Measurements from ENCODE around the gene ATXN1.

Gene ATXN1

GRCh38 chr6:16760516-16761470, at the start of gene ATXN1:
ATXN1 (minus strand) TSS chr6:16761460.
- peak within 1 kb of the TSS; percentile 87 to 95 for H3K9ac ChIP-seq (ENCODE audit: low read depth in 1 of 2, low read length in 2 of 2)
- H3K4me1 ChIP-seq (ENCODE audit: control insufficient read depth in 1 of 2, insufficient read depth in 2 of 2, low read length in 2 of 2) = peaks cover 19 to 37% of the 10 kb centered on the region in 2 donors
- no peaks in the 10 kb centered on the region for H3K9me3 ChIP-seq (ENCODE audit: control insufficient read depth in 1 of 2, low read length in 2 of 2)
- H3K27ac ChIP-seq (ENCODE audit: low read depth, low read length) = peak within 1 kb of the TSS; percentile 96
- peak within 1 kb of the TSS; percentile 87 to 92 for H3K4me3 ChIP-seq (ENCODE audit: low read depth in 1 of 2, low read length in 2 of 2)
- H3K36me3 ChIP-seq (ENCODE audit: control insufficient read depth in 1 of 2, insufficient read depth in 2 of 2, low read length in 2 of 2) = no peaks in the 10 kb centered on the region
- no peaks in the 10 kb centered on the region for H3K27me3 ChIP-seq (ENCODE audit: control insufficient read depth in 1 of 2, insufficient read depth in 2 of 2, low read length in 2 of 2)

DNA sequence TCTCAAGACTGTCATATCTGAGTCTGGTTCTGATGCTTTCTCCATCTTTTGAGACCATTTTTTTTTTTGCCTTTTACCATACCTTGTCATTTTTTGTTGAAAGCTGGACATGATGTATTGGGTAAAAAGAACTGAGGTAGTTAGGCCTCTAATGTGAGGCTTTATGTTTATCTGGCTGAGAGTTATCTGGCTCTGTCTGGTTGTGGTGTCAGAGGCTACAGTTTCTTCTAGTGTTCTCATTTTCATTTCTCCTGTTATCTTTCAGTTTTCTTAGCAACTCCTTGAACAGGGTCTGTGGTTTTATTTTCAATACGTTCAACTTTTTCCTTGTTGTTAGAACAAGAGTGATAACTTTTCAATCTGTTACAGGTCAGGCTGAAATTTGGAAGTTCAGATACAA, 49.2 kb upstream of the ATXN1 start:
- Histone ChIP-seq H3K27ac (ENCODE audit: low read depth, low read length) (no peak overlapping the region), H3K4me3 (ENCODE audit: low read depth in 1 of 2, low read length in 2 of 2) (no peak overlapping the region), H3K9me3 (ENCODE audit: control insufficient read depth in 1 of 2, low read length in 2 of 2) (peaks cover 4 to 10% of the 10 kb centered on the region in 2 donors), H3K4me1 (ENCODE audit: control insufficient read depth in 1 of 2, insufficient read depth in 2 of 2, low read length in 2 of 2) (no peaks in the 10 kb centered on the region), H3K27me3 (ENCODE audit: control insufficient read depth in 1 of 2, insufficient read depth in 2 of 2, low read length in 2 of 2) (no peaks in the 10 kb centered on the region), H3K9ac (ENCODE audit: low read depth in 1 of 2, low read length in 2 of 2) (no peak overlapping the region), H3K36me3 (ENCODE audit: control insufficient read depth in 1 of 2, insufficient read depth in 2 of 2, low read length in 2 of 2) (no peaks in the 10 kb centered on the region)

DNA sequence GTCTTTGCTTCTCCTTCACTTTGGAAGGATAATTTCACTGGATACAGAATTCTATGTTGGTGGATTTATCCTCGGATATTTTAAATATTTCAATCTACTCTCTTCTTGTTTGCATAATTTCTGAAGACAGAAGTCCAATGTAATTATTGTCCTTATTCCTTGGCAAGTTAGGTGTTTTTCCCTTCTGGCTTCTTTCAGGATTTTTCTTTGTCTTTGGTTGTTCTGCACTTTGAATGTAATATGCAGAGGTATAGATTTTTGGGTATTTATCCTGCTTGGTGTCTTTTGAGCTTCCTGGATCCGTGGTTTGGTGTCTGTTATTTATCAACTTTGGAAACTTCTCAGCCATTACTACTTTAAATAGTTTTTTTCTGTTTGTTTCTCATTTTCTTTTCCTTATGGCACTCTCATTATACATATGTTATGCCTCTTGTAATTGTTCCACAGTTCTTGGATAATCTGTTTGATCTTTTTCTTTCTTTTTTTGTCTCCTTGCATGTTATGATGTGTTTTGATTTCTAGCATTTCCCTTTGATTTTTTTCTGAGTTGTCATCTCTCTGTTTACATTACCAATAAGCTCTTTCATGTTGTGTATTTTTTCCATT, 48.6 kb upstream of the ATXN1 start:
- Histone ChIP-seq H3K4me1 (ENCODE audit: control insufficient read depth in 1 of 2, insufficient read depth in 2 of 2, low read length in 2 of 2) (no peaks in the 10 kb centered on the region), H3K27ac (ENCODE audit: low read depth, low read length) (no peak overlapping the region), H3K9ac (ENCODE audit: low read depth in 1 of 2, low read length in 2 of 2) (no peak overlapping the region), H3K36me3 (ENCODE audit: control insufficient read depth in 1 of 2, insufficient read depth in 2 of 2, low read length in 2 of 2) (no peaks in the 10 kb centered on the region), H3K9me3 (ENCODE audit: control insufficient read depth in 1 of 2, low read length in 2 of 2) (peaks cover 4 to 10% of the 10 kb centered on the region in 2 donors), H3K4me3 (ENCODE audit: low read depth in 1 of 2, low read length in 2 of 2) (no peak overlapping the region), H3K27me3 (ENCODE audit: control insufficient read depth in 1 of 2, insufficient read depth in 2 of 2, low read length in 2 of 2) (no peaks in the 10 kb centered on the region)

GRCh38 chr6:16807956-16808355, 46.7 kb upstream of the ATXN1 start:
- Histone ChIP-seq H3K27ac (ENCODE audit: low read depth, low read length) (no peak overlapping the region), H3K4me3 (ENCODE audit: low read depth in 1 of 2, low read length in 2 of 2) (no peak overlapping the region), H3K9ac (ENCODE audit: low read depth in 1 of 2, low read length in 2 of 2) (no peak overlapping the region), H3K36me3 (ENCODE audit: control insufficient read depth in 1 of 2, insufficient read depth in 2 of 2, low read length in 2 of 2) (no peaks in the 10 kb centered on the region), H3K9me3 (ENCODE audit: control insufficient read depth in 1 of 2, low read length in 2 of 2) (peaks cover 2 to 4% of the 10 kb centered on the region in 2 donors), H3K27me3 (ENCODE audit: control insufficient read depth in 1 of 2, insufficient read depth in 2 of 2, low read length in 2 of 2) (no peaks in the 10 kb centered on the region), H3K4me1 (ENCODE audit: control insufficient read depth in 1 of 2, insufficient read depth in 2 of 2, low read length in 2 of 2) (no peaks in the 10 kb centered on the region)

GRCh38 chr6:16806363-16806762, 45.1 kb upstream of the ATXN1 start:
- Histone ChIP-seq H3K4me3 (ENCODE audit: low read depth in 1 of 2, low read length in 2 of 2) (no peak overlapping the region), H3K36me3 (ENCODE audit: control insufficient read depth in 1 of 2, insufficient read depth in 2 of 2, low read length in 2 of 2) (no peaks in the 10 kb centered on the region), H3K27me3 (ENCODE audit: control insufficient read depth in 1 of 2, insufficient read depth in 2 of 2, low read length in 2 of 2) (no peaks in the 10 kb centered on the region), H3K27ac (ENCODE audit: low read depth, low read length) (no peak overlapping the region), H3K9ac (ENCODE audit: low read depth in 1 of 2, low read length in 2 of 2) (no peak overlapping the region), H3K4me1 (ENCODE audit: control insufficient read depth in 1 of 2, insufficient read depth in 2 of 2, low read length in 2 of 2) (no peaks in the 10 kb centered on the region), H3K9me3 (ENCODE audit: control insufficient read depth in 1 of 2, low read length in 2 of 2) (no peaks in the 10 kb centered on the region)

DNA sequence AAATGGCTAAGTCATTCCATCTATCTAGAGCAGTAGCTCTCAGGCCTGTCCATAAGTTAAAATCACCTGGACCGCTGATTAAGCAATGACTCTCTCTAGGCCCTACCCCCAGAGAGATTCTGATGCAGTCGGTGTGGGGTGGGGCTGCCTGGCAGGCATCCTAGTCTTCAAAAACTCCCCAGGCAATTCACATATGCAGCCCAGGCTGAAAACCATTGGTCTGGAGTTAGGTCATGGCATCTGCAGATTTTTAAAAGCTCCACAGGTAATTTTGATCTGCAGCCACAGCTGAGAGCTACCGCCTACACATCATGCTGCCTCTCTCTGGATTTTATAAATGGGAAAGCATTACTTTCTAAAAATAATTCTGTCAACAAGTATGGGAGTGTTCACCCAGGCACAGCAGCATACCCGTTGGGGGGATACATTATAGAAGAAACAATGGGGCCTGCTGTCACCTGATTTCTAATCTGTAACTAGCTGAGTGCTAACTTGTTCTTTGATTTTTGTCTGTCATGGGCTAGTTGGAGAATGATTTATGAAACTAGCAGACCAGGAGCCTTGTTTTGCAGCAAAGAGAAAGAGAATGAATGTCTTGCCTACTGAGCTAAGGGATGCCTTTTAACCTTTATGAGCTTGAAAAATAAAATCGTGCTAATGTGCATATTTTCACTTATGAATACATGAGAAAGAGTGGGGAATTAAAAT, 44.1 kb upstream of the ATXN1 start:
- H3K27me3 ChIP-seq (ENCODE audit: control insufficient read depth in 1 of 2, insufficient read depth in 2 of 2, low read length in 2 of 2) = no peaks in the 10 kb centered on the region
- no peak overlapping the region for H3K4me3 ChIP-seq (ENCODE audit: low read depth in 1 of 2, low read length in 2 of 2)
- H3K36me3 ChIP-seq (ENCODE audit: control insufficient read depth in 1 of 2, insufficient read depth in 2 of 2, low read length in 2 of 2) = no peaks in the 10 kb centered on the region
- H3K4me1 ChIP-seq (ENCODE audit: control insufficient read depth in 1 of 2, insufficient read depth in 2 of 2, low read length in 2 of 2) = no peaks in the 10 kb centered on the region
- H3K27ac ChIP-seq (ENCODE audit: low read depth, low read length) = no peak overlapping the region
- no peak overlapping the region for H3K9ac ChIP-seq (ENCODE audit: low read depth in 1 of 2, low read length in 2 of 2)
- no peaks in the 10 kb centered on the region for H3K9me3 ChIP-seq (ENCODE audit: control insufficient read depth in 1 of 2, low read length in 2 of 2)

DNA sequence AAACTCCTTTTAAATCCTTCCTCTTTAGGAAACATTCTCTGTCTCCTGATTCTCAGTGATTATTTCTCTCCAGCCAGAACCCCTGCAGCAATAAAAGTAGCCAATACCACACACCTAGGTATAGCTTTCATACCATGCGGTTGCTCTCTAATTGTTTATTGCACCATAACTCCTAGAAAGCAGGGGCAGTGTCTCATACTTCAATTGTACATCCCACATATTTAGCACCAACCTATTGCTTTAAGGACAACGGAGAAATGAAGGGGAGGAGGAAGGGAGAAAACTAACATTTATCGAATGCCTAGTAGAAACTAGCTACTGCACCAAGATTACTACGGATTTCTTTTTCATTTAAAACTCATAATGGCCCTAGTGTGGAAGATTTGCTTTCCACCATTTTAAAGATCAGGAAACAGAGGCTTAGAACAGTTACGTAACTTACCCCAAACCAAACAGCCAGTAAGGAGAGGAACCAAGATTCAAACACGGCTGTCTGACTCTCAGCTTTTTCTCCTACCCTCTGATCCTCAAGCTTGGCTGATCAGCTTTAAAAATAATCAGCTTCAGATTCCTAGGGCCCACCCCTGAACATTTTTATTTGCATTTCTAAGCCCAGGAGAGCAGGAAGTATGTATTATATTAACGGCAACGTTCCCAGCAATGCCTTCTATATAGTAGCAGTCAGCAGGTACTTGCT, 43.4 kb upstream of the ATXN1 start:
- no peak overlapping the region for H3K4me3 ChIP-seq (ENCODE audit: low read depth in 1 of 2, low read length in 2 of 2)
- no peaks in the 10 kb centered on the region for H3K9me3 ChIP-seq (ENCODE audit: control insufficient read depth in 1 of 2, low read length in 2 of 2)
- no peak overlapping the region for H3K27ac ChIP-seq (ENCODE audit: low read depth, low read length)
- H3K4me1 ChIP-seq (ENCODE audit: control insufficient read depth in 1 of 2, insufficient read depth in 2 of 2, low read length in 2 of 2) = no peaks in the 10 kb centered on the region
- H3K27me3 ChIP-seq (ENCODE audit: control insufficient read depth in 1 of 2, insufficient read depth in 2 of 2, low read length in 2 of 2) = no peaks in the 10 kb centered on the region
- no peak overlapping the region for H3K9ac ChIP-seq (ENCODE audit: low read depth in 1 of 2, low read length in 2 of 2)
- no peaks in the 10 kb centered on the region for H3K36me3 ChIP-seq (ENCODE audit: control insufficient read depth in 1 of 2, insufficient read depth in 2 of 2, low read length in 2 of 2)

DNA sequence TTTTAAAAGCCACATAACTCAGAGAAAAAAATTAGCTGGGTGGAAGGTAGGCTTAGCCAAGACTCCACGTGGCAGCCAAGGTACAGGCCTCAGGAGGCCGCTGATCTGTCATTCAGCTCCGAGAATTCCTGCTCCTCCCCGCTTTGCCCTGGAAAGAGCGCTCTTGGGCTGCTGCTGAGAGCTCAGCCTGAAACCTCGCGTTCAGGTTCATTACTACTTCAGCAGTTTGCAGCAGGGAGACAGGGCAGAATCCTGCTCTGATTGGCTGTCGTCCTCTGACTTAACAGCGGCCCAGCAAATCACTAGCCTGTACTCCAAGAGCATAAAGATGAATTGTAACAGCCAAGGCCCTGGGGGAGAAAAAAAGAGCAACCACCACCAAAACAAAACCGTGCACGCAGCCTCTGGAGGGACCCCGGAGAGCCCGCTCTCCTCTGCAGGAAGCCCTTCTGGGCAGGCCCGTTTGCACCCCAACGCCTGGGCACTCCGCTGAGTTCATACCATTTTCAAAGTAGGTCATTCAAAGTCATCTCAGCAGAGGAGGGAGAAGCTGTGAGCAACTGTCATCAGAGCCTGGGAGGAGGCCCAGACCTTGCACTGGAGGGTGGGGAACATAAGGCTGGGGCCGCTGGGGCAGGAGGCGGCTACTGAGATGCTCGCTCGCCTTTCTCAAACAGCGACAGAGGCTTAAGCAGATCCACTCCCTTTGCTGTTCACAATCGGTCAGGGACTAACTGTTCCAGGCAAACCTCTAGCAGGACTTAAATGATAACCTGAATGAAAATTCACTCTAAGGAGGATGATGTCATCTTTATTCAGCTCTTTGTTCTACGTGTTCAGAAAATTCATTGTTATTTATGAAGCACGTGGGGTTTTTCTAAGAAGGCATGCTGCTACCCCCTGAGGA, 42.3 kb upstream of the ATXN1 start:
- Histone ChIP-seq H3K9ac (ENCODE audit: low read depth in 1 of 2, low read length in 2 of 2) (no peak overlapping the region), H3K27me3 (ENCODE audit: control insufficient read depth in 1 of 2, insufficient read depth in 2 of 2, low read length in 2 of 2) (no peaks in the 10 kb centered on the region), H3K9me3 (ENCODE audit: control insufficient read depth in 1 of 2, low read length in 2 of 2) (no peaks in the 10 kb centered on the region), H3K27ac (ENCODE audit: low read depth, low read length) (no peak overlapping the region), H3K36me3 (ENCODE audit: control insufficient read depth in 1 of 2, insufficient read depth in 2 of 2, low read length in 2 of 2) (no peaks in the 10 kb centered on the region), H3K4me3 (ENCODE audit: low read depth in 1 of 2, low read length in 2 of 2) (no peak overlapping the region), H3K4me1 (ENCODE audit: control insufficient read depth in 1 of 2, insufficient read depth in 2 of 2, low read length in 2 of 2) (no peaks in the 10 kb centered on the region)

GRCh38 chr6:16802071-16802470, 40.8 kb upstream of the ATXN1 start:
- H3K9me3 ChIP-seq (ENCODE audit: control insufficient read depth in 1 of 2, low read length in 2 of 2) = no peaks in the 10 kb centered on the region
- H3K27me3 ChIP-seq (ENCODE audit: control insufficient read depth in 1 of 2, insufficient read depth in 2 of 2, low read length in 2 of 2) = no peaks in the 10 kb centered on the region
- H3K4me3 ChIP-seq (ENCODE audit: low read depth in 1 of 2, low read length in 2 of 2) = no peak overlapping the region
- no peaks in the 10 kb centered on the region for H3K4me1 ChIP-seq (ENCODE audit: control insufficient read depth in 1 of 2, insufficient read depth in 2 of 2, low read length in 2 of 2)
- H3K9ac ChIP-seq (ENCODE audit: low read depth in 1 of 2, low read length in 2 of 2) = no peak overlapping the region
- no peak overlapping the region for H3K27ac ChIP-seq (ENCODE audit: low read depth, low read length)
- H3K36me3 ChIP-seq (ENCODE audit: control insufficient read depth in 1 of 2, insufficient read depth in 2 of 2, low read length in 2 of 2) = no peaks in the 10 kb centered on the region

Measured in duodenal mucosa (tissue), 2 donors.